RWPE1 (cell line): ENCODE results near the gene NLN.
"Not testable (repeated sequence)": the region's sequence is repeated elsewhere in the genome, so short reads cannot be mapped to it uniquely, and the experiment has no call there.

ENCODE experiments used
- CTCF ChIA-PET: fragments of 350-600 bp; sonication (Branson Sonifier 250); formaldehyde crosslinking; extraction: SDS; loops from one replicate; lab custom pipeline; 2021; lab: Yijun Ruan, JAX
- POLR2A ChIA-PET: fragments of 400-600 bp; formaldehyde crosslinking; extraction: SDS; loops from one replicate; lab custom pipeline; 2020; ENCODE audit warnings: antibody characterized with exemption; ENCODE audit not compliant: low non-redundant PET; lab: Yijun Ruan, JAX
- DNase-seq: peaks from one replicate; pipeline ENCODE4 v3.0.0; 2012; ENCODE audit warnings: low spot score
- H3K27ac ChIP-seq: fragments of 450-650 bp; 2 replicates; pipeline ENCODE4 v1.5.1; 2017
- TF ChIP-seq, protein P1 (sequence below): fragments of 450-650 bp; conservative IDR thresholded peaks from 2 replicates; pipeline ENCODE4 v1.5.1; 2017; ENCODE audit warnings: low read depth, mild to moderate bottlenecking

NLN gene

DNA sequence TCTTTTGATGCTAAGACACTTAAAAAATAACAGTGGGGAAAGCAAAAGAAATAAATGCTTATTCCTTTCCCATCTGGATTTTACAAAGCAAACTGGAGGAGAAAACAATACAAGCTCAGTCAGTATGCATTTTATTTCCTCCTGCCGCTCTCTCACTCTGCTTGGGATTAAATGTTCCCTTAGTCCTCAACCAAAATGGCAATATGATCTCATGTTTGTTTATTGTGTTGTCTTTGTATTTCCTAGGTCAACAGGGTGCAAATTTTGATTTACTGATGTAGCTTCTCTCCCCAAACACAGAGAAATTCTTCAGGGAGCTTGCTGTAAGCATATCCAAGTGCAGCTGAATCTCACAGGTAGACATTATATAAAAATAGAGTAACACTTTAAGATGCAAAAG, 112.3 kb downstream of the NLN start:
- POLR2A ChIA-PET = no interaction called here
- no peak overlapping the region for H3K27ac ChIP-seq
- CTCF ChIA-PET = no interaction called here

GRCh38 chr5:65835191-65835590, 113.2 kb downstream of the NLN start:
- ChIA-PET POLR2A (no interaction called here), CTCF (interaction anchor here (0.8 kb wide), 1 partner anchor 19 kb away, joined by 4 read pairs; no protein-coding TSS in a partner anchor)
- TF ChIP-seq, protein P1, sequence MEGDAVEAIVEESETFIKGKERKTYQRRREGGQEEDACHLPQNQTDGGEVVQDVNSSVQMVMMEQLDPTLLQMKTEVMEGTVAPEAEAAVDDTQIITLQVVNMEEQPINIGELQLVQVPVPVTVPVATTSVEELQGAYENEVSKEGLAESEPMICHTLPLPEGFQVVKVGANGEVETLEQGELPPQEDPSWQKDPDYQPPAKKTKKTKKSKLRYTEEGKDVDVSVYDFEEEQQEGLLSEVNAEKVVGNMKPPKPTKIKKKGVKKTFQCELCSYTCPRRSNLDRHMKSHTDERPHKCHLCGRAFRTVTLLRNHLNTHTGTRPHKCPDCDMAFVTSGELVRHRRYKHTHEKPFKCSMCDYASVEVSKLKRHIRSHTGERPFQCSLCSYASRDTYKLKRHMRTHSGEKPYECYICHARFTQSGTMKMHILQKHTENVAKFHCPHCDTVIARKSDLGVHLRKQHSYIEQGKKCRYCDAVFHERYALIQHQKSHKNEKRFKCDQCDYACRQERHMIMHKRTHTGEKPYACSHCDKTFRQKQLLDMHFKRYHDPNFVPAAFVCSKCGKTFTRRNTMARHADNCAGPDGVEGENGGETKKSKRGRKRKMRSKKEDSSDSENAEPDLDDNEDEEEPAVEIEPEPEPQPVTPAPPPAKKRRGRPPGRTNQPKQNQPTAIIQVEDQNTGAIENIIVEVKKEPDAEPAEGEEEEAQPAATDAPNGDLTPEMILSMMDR = no peak
- no peak overlapping the region for H3K27ac ChIP-seq
- DNase-seq = no peak

More for the DNA sequence above, 112.3 kb downstream of the NLN start:
- no peak for DNase-seq
- TF ChIP-seq, protein P1 = no peak

DNA sequence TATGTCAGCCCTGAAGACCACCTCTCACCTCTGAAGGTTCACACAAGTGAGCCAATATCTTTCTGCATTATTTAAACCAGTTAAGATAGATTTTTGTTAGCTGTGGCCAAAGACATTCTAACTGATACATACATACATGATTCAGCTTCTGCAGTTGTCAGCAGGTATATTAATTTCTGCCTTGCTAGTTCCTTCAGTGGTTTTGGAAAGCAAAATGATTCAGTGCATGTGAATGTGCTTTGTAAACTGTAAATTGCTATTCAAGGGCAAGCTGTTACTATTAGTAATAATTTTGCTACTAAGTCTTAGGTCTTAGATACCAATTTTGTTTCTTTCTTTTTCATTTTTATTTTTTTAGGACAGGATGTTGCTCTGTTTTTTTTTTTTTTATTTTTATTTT, 115.1 kb downstream of the NLN start:
- TF ChIP-seq, protein P1 = no peak
- CTCF ChIA-PET = interaction anchor here (0.7 kb wide), 2 partner anchors 163 to 184 kb away, joined by 3 to 4 read pairs; no protein-coding TSS in a partner anchor
- POLR2A ChIA-PET = no interaction called here
- no peak for DNase-seq
- H3K27ac ChIP-seq = no peak overlapping the region

- CTCF ChIA-PET = interaction anchor here (0.6 kb wide), 1 partner anchor 123 kb away, joined by 4 read pairs; no protein-coding TSS in a partner anchor
- POLR2A ChIA-PET, DNase-seq: not testable (repeated sequence)
Observed at GRCh38 chr5:65839170-65839569, 117.2 kb downstream of the NLN start.

DNA sequence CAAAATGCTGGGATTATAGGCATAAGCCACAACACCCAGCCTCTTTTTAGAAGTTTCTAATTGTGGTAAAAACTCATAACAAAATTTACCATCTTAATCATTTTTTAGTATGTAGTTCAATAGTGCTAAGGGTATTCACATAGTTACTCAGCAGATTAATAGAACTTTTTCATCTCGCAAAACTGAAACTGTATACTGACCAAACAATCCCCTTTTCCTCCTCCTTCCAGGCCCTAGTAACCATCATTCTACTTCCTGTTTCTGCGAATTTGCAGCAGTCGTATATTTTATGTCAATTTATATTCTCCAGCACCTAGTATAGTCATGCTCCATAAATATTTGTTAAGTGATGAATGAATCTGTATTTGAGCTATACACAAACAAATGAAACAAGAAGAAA, 118.1 kb downstream of the NLN start:
- ChIA-PET POLR2A (no interaction called here), CTCF (interaction anchor here (0.6 to 0.7 kb wide), 2 partner anchors 14 to 282 kb away, joined by 3 read pairs; no protein-coding TSS in a partner anchor)
- no peak for DNase-seq
- TF ChIP-seq, protein P1 = no peak
- H3K27ac ChIP-seq = no peak overlapping the region

More at GRCh38 chr5:65839170-65839569, 117.2 kb downstream of the NLN start:
- not testable (repeated sequence) for H3K27ac ChIP-seq

DNA sequence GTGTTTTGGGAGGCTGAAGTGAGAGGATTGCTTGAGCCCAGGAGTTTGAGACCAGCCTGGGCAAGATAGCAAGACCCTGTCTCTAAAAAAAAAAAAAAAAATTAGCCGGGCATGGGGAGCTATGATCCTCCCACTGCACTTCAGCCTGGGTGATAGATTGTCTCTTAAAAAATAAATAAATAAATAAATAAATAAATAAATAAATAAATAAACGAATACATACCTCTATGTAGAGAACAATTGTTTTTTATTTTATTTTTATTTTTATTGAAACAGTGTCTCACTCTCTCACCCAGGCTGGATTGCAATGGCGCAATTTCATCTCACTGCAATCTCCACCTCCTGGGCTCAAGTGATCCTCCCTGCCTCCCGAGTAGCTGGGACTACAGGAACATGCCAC, 122.8 kb downstream of the NLN start:
- H3K27ac ChIP-seq, POLR2A ChIA-PET: not testable (repeated sequence)

GRCh38 chr5:65846101-65846500, 124.1 kb downstream of the NLN start:
- ChIA-PET CTCF (no interaction called here), POLR2A (no interaction called here)
- TF ChIP-seq, protein P1 = no peak
- no peak overlapping the region for H3K27ac ChIP-seq
- DNase-seq = no peak

More for the DNA sequence above, 122.8 kb downstream of the NLN start:
- not testable (repeated sequence) for DNase-seq
- CTCF ChIA-PET = interaction anchor here (0.7 kb wide), 1 partner anchor 237 kb away, joined by 3 read pairs; no protein-coding TSS in a partner anchor

- CTCF ChIA-PET = not testable (repeated sequence)
Observed at GRCh38 chr5:65847019-65847418, 125.0 kb downstream of the NLN start.

DNA sequence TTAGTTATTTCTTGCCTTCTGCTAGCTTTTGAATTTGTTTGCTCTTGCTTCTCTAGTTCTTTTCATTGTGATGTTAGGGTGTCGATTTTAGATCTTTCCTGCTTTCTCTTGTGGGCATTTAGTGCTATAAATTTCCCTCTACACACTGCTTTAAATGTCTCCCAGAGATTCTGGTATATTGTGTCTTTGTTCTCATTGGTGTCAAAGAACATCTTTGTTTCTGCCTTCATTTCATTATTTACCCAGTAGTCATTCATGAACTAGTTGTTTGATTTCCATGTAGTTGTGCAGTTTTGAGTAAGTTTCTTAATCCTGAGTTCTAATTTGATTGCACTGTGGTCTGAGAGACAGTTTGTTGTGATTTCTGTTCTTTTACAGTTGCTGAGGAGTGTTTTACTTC, 127.9 kb downstream of the NLN start:
- DNase-seq, H3K27ac ChIP-seq, POLR2A ChIA-PET, CTCF ChIA-PET: not testable (repeated sequence)

More at GRCh38 chr5:65847019-65847418, 125.0 kb downstream of the NLN start:
- DNase-seq, POLR2A ChIA-PET, H3K27ac ChIP-seq: not testable (repeated sequence)
